Measurements from ENCODE around the gene DNAJA1. TPM values are rescaled to one million over a fixed set of nuclear protein-coding genes. Genes with fewer than 3 reads are reported as not detected.

DNAJA1 gene
- total RNA-seq = 88.0 TPM
- long read RNA-seq, transcript DNAJA1-201 (9 exons, 2,381 nt) = major isoform, 247 of 259 reads
- long read RNA-seq, partial matches to known transcripts = 1 of 259 reads
- long read RNA-seq, other reads (novel, unspliced or antisense) = 11 of 259 reads

- intact Hi-C loops (cut with micrococcal nuclease) = no loop called here
- Histone ChIP-seq H3K4me3 (peak within 1 kb of the TSS; percentile 96), H3K36me3 (peaks cover 36% of the 10 kb centered on the region), H3K27me3 (ENCODE audit: low read depth) (no peaks in the 10 kb centered on the region), H3K9me3 (replicated peaks) (no peaks in the 10 kb centered on the region), H3K4me1 (peaks cover 73% of the 10 kb centered on the region), H3K27ac (replicated peaks) (peak within 1 kb of the TSS; percentile 99)
- TF ChIP-seq CTCF (IDR thresholded peaks at IDR 0.05; ENCODE audit: borderline replicate concordance) = no peak
- DNase-seq = peak; percentile 95
Observed at GRCh38 chr9:33024966-33025571, at the start of gene DNAJA1. Gene DNAJA1, plus strand, starts transcription at chr9:33025273. Its CDS starts 1,212 bp downstream, at chr9:33026485.

- Histone ChIP-seq H3K4me3 (no peak overlapping the region), H3K27ac (replicated peaks) (no peak overlapping the region), H3K9me3 (replicated peaks) (no peaks in the 10 kb centered on the region), H3K27me3 (ENCODE audit: low read depth) (no peaks in the 10 kb centered on the region), H3K4me1 (no peaks in the 10 kb centered on the region), H3K36me3 (peaks cover 57% of the 10 kb centered on the region)
- no peak for TF ChIP-seq CTCF (IDR thresholded peaks at IDR 0.05; ENCODE audit: borderline replicate concordance)
- DNase-seq = no peak
- intact Hi-C loops (cut with micrococcal nuclease) = no loop called here
Observed at GRCh38 chr9:32978051-32978450, 47.0 kb upstream of the DNAJA1 start.

- Histone ChIP-seq H3K27me3 (ENCODE audit: low read depth) (no peaks in the 10 kb centered on the region), H3K9me3 (replicated peaks) (no peaks in the 10 kb centered on the region), H3K36me3 (peaks cover 78% of the 10 kb centered on the region), H3K27ac (replicated peaks) (no peak overlapping the region), H3K4me1 (peaks cover 4% of the 10 kb centered on the region), H3K4me3 (no peak overlapping the region)
- no peak for DNase-seq
- no peak for TF ChIP-seq CTCF (IDR thresholded peaks at IDR 0.05; ENCODE audit: borderline replicate concordance)
- intact Hi-C loops (cut with micrococcal nuclease) = no loop called here
Observed at GRCh38 chr9:32986971-32987370, 38.1 kb upstream of the DNAJA1 start.

- Histone ChIP-seq H3K27ac (replicated peaks) (no peak overlapping the region), H3K36me3 (peaks cover 57% of the 10 kb centered on the region), H3K4me1 (peaks cover 22% of the 10 kb centered on the region), H3K27me3 (ENCODE audit: low read depth) (no peaks in the 10 kb centered on the region), H3K4me3 (no peak overlapping the region), H3K9me3 (replicated peaks) (no peaks in the 10 kb centered on the region)
- no peak for TF ChIP-seq CTCF (IDR thresholded peaks at IDR 0.05; ENCODE audit: borderline replicate concordance)
- DNase-seq = no peak
- intact Hi-C loops (cut with micrococcal nuclease) = no loop called here
Observed at GRCh38 chr9:32989660-32990059, 35.4 kb upstream of the DNAJA1 start.

GRCh38 chr9:32991897-32992594, 33.0 kb upstream of the DNAJA1 start:
- no peak for DNase-seq
- Histone ChIP-seq H3K36me3 (peaks cover 57% of the 10 kb centered on the region), H3K27ac (replicated peaks) (peak overlapping the region; percentile 29), H3K27me3 (ENCODE audit: low read depth) (no peaks in the 10 kb centered on the region), H3K4me3 (peak overlapping the region; percentile 15), H3K4me1 (peaks cover 22% of the 10 kb centered on the region), H3K9me3 (replicated peaks) (no peaks in the 10 kb centered on the region)
- intact Hi-C loops (cut with micrococcal nuclease) = no loop called here
- TF ChIP-seq CTCF (IDR thresholded peaks at IDR 0.05; ENCODE audit: borderline replicate concordance) = no peak

Data from left ventricle myocardium inferior (tissue), 1 donor.